ENCODE results near the gene IRX2.

The IRX2 gene

DNA sequence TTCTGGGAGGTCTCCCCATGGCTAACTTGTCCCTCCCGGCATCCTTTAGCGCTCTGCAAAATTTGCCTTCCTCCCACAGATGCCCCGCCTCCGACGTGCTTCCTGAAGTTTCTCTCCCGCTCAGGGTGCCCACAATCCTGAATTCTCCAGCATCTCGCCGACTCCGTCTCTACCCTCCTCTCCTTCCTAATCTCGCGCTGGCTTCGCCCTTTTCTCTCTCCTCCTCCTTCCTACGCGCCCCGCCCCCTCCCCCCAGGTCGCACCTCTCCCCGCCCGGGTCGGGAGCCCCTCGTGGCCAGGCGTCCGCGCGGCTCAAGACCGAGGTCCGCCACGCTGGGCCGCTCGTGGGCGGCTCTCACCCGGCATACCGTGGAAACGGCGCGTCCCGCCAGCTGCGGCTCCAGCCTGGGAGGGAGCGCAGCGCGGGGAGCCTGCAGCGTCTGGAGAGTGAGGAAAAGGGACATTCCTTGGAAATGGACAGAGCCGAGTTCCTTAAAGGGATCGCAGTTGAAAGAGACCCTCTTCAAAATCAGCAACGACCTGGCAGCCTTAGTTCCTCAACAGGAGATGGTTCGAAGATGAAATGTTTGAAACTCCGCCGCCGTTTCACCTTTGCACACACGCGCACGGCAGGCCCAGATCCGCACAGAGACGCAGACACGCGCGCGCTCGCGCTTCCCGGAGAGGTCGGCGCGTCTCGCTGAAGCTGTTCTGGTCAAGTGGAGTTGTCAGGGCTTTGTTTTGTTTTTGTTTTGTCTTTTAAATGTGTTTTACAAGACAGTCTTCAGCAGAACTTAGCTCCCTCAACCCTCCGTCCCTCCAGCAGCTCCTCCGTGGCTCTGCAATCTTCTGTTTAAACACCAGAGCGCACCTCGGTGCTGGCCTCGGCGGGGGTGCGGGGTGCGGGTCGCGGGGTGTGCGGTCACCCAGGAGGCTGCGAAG, 5.0 kb upstream of the IRX2 start:
- no peak for DNase-seq (ENCODE audit: low read depth in 2 of 2)

DNA sequence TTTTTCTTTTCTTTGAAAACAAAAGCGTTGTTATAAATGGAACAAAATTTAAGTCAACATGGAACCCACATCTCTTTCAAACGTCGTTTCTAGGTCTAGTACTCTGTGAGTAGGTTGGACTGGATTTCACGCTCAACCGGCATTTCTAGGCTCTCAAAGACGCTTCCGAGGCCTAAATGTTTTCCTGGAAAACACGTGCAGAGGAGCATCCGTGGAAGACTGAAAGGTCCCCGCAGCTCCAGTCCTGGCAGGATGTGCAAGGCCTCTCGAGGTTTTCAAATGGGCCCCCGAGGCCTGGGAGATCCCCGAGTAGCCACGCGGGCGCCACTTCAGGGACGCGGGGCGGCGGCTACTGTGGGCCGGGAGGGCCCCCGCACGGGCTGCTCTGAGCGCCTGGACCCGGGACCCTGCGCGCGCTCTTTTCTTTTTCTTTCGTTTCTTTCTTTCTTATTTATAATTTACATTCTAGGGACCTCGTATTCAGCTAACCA, 4.2 kb upstream of the IRX2 start:
- no peak for DNase-seq (ENCODE audit: low read depth in 2 of 2)

DNA sequence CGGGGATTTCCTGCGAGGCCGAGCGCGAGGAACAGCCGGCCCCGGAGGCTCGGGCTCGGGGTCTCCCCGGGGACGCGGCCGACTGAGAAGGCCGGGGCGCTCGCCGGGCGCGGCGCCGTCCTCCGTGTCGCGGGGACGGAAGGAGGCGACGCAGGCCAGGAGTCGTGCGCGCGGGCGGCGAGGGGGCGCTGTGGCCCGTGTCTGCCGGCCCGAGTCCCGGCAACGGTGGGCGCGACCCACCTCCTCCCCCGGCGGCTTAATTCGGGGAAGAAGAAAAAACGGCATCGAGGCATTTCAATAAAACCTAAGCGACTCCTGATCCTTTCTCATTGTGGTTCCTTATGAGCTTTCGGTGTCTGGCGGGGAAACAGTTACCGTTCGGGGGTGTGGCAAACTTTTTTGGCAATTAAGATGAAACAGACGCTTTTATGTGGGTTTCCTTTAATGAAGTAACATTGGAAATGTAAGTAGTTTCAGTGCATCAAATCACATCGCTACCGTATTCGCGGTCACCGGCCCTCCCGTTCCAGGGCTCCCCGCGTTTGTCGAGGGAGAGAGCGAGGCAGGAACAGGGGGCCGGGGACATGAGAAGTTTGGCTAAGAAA, 3.7 kb upstream of the IRX2 start:
- no peak for DNase-seq (ENCODE audit: low read depth in 2 of 2)

DNA sequence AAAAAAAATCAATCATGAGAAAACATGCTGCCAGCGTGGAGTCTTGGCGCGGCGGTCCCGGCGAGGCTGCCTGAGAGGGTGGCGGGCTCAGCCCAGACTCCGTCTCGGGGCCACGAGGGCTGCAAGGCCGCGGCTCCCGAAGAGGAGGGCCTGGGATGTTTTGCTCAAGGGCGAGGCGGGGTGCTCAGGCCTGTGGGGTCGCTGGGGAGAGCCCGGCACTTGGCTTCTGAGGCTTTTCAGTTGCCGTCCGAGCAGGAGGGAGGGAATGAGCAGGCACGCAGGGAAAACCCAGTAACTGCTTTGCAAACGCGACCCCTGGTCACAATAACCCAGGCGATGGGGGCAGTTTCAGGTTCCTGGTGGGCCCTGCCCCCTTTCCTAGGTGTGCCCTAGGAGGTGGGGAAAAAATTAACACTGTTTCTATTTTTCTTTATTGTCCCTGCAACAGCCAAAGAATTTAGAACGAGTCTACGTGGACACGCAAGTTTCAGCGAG, 3.2 kb upstream of the IRX2 start:
- no peak for DNase-seq (ENCODE audit: low read depth in 2 of 2)

GRCh38 chr5:2753452-2754420, 2.3 kb upstream of the IRX2 start:
- no peak for DNase-seq (ENCODE audit: low read depth in 2 of 2)

DNA sequence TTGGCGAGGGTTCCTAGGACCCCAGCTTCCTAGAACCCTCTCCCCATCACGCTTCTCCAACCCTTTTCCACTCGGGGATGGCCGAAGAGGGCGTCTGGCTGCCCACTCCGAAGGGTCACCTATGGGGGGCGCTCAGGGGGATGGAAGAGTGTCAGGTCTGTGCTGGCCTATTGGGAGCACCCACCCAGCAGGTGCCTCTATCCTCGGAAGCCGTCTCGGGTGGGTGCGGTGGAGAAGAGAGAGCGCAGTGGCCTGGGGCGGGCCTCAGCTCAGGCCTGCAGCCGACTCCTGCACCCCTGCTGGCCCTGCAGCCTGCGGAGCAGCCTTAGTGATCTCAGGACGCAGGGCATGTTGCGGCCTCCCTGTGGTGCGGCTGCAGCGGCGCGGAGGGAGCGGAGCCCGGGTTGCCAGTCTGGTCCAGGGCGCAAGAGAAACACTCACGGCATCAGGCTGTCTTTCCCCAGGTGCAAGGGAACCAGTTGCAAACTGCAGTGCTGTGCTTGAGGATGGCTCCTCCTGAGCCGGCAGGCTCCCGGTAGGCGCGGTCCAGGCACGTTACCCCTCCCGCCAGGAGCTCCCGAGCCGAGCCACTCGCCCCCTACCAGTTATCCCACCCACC, 1.5 kb upstream of the IRX2 start:
- DNase-seq (ENCODE audit: low read depth in 2 of 2) = no peak

DNA sequence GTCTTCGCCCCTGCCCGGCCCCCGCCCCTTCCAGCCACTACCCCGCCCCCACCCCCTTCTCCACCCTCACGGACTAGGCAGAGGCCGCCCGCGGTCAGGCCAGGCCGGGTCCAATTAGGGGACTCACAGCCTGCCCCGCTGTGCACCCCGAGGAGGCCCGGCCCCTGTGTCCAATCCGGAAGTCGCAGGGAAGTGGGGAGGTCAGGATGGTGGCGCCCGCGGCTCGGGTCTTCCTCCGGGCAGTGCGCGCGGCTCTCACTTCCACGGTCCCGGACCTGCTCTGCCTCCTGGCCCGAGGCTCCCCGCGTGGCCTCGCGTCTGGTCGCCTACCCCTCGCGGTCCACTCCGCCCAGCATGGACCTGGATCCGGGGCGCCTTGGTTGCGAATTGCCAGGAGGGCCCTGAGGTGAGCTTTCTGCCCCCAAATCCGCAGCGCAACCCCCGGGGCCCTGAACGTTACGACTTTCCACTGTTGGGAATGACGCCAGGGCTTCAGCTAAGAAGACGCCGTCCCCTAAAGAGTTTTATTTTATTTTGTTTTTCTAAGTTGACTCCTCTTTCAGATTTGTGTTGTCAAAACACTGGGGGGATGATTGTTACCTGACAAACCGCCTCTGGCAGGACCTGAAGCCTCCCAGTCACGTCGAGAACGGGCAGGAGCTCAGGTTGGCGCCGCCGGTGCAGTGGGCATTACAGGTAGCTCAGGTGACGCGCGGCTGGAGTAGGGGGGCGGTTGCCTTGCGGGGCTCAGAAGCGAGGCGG, 763 bp upstream of the IRX2 start:
- no peak for DNase-seq (ENCODE audit: low read depth in 2 of 2)

- no peak for DNase-seq (ENCODE audit: low read depth in 2 of 2)
Observed at GRCh38 chr5:2750758-2751464, 566 bp downstream of the IRX2 start.

DNA sequence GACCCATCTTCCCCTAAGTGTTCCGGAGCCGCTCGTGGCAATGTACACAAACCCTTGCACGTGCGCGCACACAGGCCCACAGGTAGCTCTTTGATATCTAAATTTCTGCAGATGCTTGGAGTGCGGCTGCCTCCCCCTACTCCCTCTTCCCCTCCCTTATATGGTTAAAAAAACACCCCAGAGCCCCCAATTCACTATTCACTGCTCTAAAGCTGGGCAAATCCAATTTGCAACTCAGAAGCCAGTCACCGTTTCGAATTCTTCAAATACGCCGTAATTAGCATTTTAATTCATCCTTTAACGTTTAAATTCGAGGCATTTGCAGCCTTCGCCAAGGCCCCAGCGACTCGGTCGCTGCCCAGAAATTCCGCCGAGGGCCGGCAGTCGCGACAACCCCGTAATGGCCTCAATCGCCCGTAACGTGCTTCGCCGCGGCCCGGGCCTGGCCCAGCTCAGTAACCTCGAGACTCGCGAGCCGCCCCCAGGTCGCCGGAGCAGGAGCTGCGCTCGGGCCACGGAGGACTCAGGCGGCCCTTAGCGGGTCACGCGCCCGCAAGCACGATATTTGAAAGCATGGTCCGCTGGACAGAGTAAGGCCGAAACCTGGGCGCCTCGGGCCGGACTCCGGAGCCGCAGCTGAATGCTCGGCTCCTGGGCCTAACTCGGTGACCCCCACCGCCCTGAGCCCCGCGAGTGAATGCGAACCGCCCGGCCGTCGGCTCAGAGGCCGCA, 1.3 kb downstream of the IRX2 start:
- no peak for DNase-seq (ENCODE audit: low read depth in 2 of 2)

DNA sequence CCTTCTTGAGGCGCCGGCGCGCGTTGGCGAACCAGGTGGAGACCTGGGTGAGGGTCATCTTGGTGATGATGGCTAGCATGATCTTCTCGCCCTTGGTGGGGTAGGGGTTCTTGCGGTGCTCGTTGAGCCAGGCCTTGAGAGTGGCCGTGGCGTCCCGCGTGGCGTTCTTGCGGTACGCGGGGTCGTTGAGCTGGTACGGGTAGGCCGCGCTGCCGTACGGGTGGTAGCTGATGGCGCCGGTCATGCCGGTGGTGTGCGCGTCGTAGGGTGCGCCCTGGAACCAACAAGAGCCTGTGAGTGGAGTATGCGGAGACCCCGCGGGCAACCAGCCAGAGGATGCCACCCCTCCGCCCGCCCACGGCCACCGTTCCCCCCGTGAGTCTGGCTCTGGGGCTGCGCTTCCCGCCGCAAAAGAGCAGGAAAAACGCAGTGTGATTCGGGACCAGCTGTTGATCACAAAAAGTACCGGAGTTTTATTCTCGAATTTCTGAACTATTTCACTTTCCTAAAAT, 1.9 kb downstream of the IRX2 start:
- no peak for DNase-seq (ENCODE audit: low read depth in 2 of 2)

DNA sequence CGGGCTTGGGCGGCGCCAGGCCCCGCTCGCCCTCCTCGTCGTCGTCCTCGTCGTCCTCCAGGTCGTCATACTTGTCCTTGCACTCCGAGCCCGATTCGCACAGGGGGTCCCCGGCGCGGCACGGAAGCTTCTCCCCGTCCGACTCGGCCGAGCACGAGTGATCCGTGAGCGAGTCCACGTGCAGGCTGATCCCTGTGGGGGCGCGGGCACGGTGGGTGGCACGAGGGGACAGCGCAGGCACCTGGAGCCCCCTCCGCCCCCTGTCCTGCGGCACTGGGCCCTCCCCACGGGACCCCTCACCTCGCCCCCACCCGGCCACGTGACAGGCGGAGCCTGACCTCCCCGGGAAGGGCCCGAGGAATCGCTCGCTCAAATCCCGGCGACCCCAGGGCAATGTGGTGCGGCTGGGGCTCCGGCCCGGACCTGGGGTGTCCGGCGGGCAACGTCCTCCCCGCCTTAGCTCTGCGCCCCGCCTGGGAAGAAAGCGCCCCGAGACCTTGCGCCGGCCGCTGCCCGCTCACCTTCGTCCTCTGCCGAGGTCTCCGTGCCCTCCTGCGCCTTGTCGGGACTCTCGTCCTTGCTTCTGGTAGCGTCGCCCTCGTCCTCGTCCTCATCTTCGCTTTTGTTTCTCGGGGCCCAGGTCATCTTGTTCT, 2.5 kb downstream of the IRX2 start:
- DNase-seq (ENCODE audit: low read depth in 2 of 2) = no peak

DNA sequence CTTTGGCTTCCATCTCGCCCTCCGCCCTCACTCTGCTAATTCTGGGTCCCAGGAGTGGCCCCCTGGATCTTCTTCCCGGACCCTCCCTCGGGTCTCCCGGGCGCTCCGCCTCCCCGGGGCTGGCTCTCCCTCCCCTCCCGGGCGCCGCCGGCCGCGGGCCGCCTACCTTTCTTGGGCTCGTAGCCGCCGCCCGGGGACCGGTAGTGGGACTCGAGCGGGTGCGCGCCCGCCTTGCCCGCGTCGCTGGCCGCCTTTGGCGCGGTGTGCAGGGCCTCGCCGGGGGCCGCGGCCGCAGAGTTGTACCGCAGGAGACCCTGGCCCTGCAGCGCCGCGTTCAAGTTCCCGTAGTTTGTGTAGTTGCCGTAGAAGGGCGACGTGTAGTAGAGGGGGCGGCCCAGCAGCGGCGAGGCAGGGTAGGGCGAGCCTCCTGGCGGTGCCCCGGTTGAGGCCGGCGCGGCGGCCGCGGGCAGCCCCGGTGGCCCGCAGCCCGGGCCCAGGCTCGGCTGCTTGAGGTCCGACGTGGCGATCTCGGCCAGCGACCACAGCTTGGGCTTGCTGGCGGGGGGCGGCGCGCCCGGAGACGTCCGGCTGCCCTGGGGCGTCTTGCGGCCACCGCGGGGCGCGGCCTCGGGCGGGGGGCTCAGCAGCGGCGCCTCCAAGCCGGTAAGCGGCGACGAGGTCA, 3.2 kb downstream of the IRX2 start:
- no peak for DNase-seq (ENCODE audit: low read depth in 2 of 2)

DNA sequence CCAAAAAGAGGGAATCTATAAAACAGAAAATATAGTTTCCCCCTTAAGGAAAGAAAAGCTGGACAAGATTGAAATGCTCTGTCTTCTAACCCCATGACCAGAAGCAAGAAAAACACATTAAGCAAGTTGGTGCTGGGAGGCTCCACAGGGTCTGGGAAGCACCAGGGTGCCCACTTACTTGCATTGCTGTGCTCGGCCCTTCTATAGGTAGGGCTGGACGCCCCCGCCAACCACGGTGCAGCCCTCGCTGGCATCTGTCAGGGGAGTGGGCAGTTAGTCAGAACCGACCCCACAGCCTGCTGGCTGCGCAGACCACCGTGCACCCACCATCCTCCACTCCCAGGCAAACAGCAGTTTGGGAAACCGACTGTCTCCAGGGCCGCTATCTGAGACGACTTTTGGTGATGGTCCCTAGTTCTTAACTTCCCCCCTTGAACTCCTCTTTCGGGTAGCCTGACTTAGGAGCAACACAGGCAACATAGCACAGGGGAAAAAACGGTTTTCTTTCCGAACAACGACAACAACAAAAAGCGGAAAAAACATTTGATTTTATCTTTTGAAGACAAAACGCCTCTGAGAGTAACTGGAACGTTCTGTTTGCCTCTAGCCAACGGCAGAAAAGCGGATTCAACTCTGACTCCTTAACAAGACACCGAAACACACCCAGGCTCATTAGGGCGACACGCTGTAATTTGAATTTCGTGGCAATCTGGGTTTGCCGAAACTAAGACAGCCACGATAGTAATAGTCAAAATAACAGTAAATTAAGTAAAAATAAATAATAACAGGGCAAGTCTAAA, 3.9 kb downstream of the IRX2 start:
- DNase-seq (ENCODE audit: low read depth in 2 of 2) = no peak

DNA sequence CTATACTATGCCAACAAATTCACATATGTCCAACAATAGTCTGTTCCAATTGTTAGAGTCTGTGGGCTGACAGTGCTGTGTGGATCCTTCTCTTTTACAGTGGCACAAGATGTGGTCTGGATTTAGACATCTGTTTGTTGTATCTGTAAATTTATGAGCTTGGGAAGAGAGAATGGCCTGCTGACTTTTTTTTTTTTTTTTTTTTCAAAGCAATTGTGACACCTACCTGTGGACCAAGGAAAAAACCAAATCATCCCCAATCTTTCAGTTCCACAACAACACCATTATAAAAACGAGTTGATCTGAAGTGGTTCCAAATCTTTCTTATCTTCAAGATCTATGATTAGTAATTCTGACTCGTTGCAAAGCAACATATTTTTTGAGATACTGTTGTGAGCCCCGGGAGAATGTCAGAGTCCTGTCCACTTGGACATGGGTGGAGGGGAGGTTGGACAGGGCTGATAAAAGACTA, 4.9 kb downstream of the IRX2 start:
- no peak for DNase-seq (ENCODE audit: low read depth in 2 of 2)

DNA sequence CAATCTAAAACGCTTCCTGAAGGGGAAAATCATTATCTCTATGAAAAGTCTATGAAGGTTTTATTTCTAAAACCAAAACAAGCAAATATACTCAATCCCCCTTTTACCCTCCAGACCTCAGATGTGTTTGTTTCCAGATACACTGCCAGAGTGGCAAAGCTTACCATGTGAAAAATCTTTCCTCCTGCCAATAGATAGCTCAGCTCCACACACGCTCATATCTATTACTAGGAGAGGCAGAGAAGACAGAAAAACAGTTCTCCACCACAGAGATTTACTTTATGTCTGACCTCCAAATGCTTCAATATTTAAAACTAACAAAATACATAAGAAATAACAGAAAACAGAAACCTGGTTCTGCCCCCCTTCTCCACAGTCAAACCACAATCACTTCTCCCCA, 7.0 kb downstream of the IRX2 start:
- no peak for DNase-seq (ENCODE audit: low read depth in 2 of 2)

DNA sequence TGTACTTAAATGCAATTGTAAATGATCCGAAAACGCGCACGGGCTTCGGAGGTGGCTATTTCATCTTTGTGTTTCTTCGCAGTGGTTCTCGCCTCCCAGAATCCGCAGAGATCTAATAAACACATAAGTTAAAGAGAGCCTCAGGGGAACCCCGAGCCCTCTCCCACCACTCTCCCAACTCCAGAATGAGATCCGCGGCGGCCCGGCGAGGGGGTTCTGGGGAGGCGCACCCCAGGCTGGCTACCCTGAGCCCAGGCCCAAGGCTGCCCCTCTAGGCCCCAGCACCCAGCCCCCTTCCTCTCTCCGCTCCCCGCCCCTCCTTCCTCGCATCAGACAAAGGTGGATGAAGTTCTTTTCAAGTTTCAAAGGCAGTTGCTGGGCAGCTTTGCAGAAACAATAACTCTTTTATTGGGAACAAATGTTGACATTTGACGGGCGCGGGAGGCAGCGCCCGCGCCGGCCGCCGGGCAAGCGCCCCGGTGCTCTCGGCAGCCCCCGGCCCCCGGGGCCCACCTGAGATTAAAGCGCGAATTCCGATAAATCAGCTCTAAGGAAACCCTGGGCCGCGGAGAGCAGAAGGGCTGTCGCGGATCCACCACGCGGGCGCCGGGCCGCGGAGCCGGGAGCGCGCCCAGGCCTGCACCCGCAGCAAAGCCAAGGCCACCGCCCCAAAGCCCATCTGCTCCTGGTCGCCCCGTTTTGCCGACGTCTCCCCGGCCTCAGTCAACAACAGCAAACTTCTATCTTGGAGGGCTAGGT, 8.4 kb downstream of the IRX2 start:
- no peak for DNase-seq (ENCODE audit: low read depth in 2 of 2)
